B cell (primary cell): ENCODE data around the gene HOXD4. TPM values are rescaled to one million over a fixed set of nuclear protein-coding genes. Genes with fewer than 3 reads are reported as not detected.

Experiments used
- ATAC-seq: fragments of 200-7000 bp; cut with Tn5 transposase; one replicate; pipeline ENCODE4 v1.10.0; 2021; ENCODE audit warnings: low read depth, mild to moderate bottlenecking, moderate number of reproducible peaks, moderate library complexity
- CTCF ChIA-PET: fragments of 350-600 bp; sonication (Branson Sonifier 250); formaldehyde crosslinking; loops from one replicate; lab custom pipeline; 2021; ENCODE audit warnings: antibody characterized with exemption, inconsistent platforms; lab: Charles Lee
- POLR2A ChIA-PET: fragments of 350-600 bp; sonication (Branson Sonifier 250); formaldehyde crosslinking; loops from one replicate; lab custom pipeline; 2021; ENCODE audit warnings: antibody characterized with exemption; lab: Charles Lee
- DNase-seq: peaks from one replicate; pipeline ENCODE4 v3.0.0; 2013
- H2AFZ ChIP-seq: 2 replicates; pipeline ENCODE4 v1.6.1; 2012; ENCODE audit warnings: mild to moderate bottlenecking, low read depth, low read length; ENCODE audit not compliant: insufficient read depth, poor library complexity, severe bottlenecking
- H3K27ac ChIP-seq, 2 donors: 1 replicate in 1 of 2; 2 replicates in 1 of 2; pipeline ENCODE4 v1.5.1; 2012 to 2013; ENCODE audit warnings: low read length in 2 of 2, mild to moderate bottlenecking in 2 of 2, moderate library complexity in 1 of 2
- H3K27me3 ChIP-seq, 4 experiments: fragments of 200-600 bp in 1 of 4; sonication (generic) in 1 of 4; replicated peaks in 1 of 4; 1 replicate in 2 of 4; 2 replicates in 2 of 4; pipeline versions ENCODE4 v1.6.1 to v1.7.0; 2013 to 2016; ENCODE audit warnings: low read length in 3 of 4, mild to moderate bottlenecking in 2 of 4, mixed read lengths in 1 of 4, moderate library complexity in 1 of 4; ENCODE audit not compliant: insufficient read depth in 4 of 4, control insufficient read depth in 3 of 4; ENCODE audit errors: control extremely low read depth in 1 of 4
- H3K36me3 ChIP-seq, 2 experiments: replicated peaks in 1 of 2; 1 replicate in 1 of 2; 2 replicates in 1 of 2; pipeline versions ENCODE4 v1.6.1 to v1.7.1; 2013; ENCODE audit warnings: low read length in 1 of 2; ENCODE audit not compliant: insufficient read depth in 2 of 2, control insufficient read depth in 1 of 2; ENCODE audit errors: control extremely low read depth in 1 of 2, extremely low read depth in 1 of 2
- H3K4me1 ChIP-seq, 2 donors: fragments of 200-600 bp in 1 of 2; sonication (generic) in 1 of 2; 1 replicate in 1 of 2; 2 replicates in 1 of 2; pipeline versions ENCODE4 v1.5.1 to v1.6.1; 2013 to 2017; ENCODE audit warnings: low read length in 2 of 2; ENCODE audit not compliant: control insufficient read depth in 2 of 2, insufficient read depth in 2 of 2
- H3K4me2 ChIP-seq: replicated peaks from 2 replicates; pipeline ENCODE3; 2012; ENCODE audit warnings: mild to moderate bottlenecking, low read depth, low read length; ENCODE audit not compliant: poor library complexity, severe bottlenecking
- H3K4me3 ChIP-seq, 5 experiments: fragments of 200-600 bp in 1 of 5; sonication (generic) in 1 of 5; 1 replicate in 3 of 5; 2 replicates in 2 of 5; pipeline versions ENCODE4 v1.5.1 to v1.7.0; 2011 to 2016; ENCODE audit warnings: low read length in 4 of 5, mild to moderate bottlenecking in 4 of 5, low read depth in 2 of 5, control low read depth in 1 of 5, moderate library complexity in 1 of 5; ENCODE audit not compliant: insufficient read depth in 1 of 5; ENCODE audit errors: control extremely low read depth in 1 of 5, extremely low read depth in 1 of 5
- H3K79me2 ChIP-seq: fragments of 200-600 bp; sonication (generic); one replicate; pipeline ENCODE4 v1.6.0; 2016; ENCODE audit warnings: low read length; ENCODE audit not compliant: control insufficient read depth, insufficient read depth
- H3K9ac ChIP-seq: fragments of 200-600 bp; sonication (generic); 2 replicates; pipeline ENCODE4 v1.6.1; 2017; ENCODE audit warnings: mild to moderate bottlenecking, low read length, moderate library complexity
- H3K9me3 ChIP-seq, 3 donors: one replicate each; pipeline versions ENCODE4 v1.6.1 to v1.7.1; 2013; ENCODE audit warnings: low read length in 2 of 3; ENCODE audit not compliant: control insufficient read depth in 2 of 3, insufficient read depth in 1 of 3; ENCODE audit errors: control extremely low read depth in 1 of 3
- H4K20me1 ChIP-seq: 2 replicates; pipeline ENCODE4 v1.6.0; 2012; ENCODE audit warnings: mild to moderate bottlenecking, low read length; ENCODE audit not compliant: insufficient read depth, control insufficient read depth, poor library complexity, severe bottlenecking
- H3K27ac Mint-ChIP-seq: one replicate; pipeline ENCODE4 v1.8.0; 2021; ENCODE audit warnings: mixed read lengths
- H3K27me3 Mint-ChIP-seq: one replicate; pipeline ENCODE4 v1.8.0; 2021; ENCODE audit warnings: mixed read lengths
- H3K4me1 Mint-ChIP-seq: one replicate; pipeline ENCODE4 v1.8.0; 2021; ENCODE audit warnings: mixed read lengths
- H3K4me3 Mint-ChIP-seq: one replicate; pipeline ENCODE4 v1.8.0; 2021; ENCODE audit warnings: mixed read lengths
- H3K9me3 Mint-ChIP-seq: one replicate; pipeline ENCODE4 v1.8.0; 2022; ENCODE audit warnings: mixed read lengths; ENCODE audit not compliant: insufficient read depth
- CTCF ChIP-seq: fragments of 200-600 bp; IDR thresholded peaks from one replicate; pipeline ENCODE4 v1.8.0; 2022; ENCODE audit warnings: antibody characterized with exemption, mild to moderate bottlenecking
- EZH2 ChIP-seq: IDR thresholded peaks from 2 replicates; pipeline ENCODE4 v1.6.1; 2012; ENCODE audit warnings: borderline replicate concordance, low read depth, mild to moderate bottlenecking, moderate library complexity, low read length; ENCODE audit not compliant: insufficient read depth, poor library complexity, severe bottlenecking
- WGBS: methylation state at CpG from one replicate; pipeline ENCODE4 v1.1.5; 2013; ENCODE audit warnings: missing lambda C conversion rate; ENCODE audit not compliant: insufficient coverage; 5-methylcytosine and 5-hydroxymethylcytosine counted together
- intact Hi-C: fragments of 100-400 bp; cut with micrococcal nuclease; formaldehyde crosslinking; loops from one replicate; pipeline ENCODE4 v1.10.0; 2022
- polyA plus RNA-seq: library from polyadenylated mRNA; depleted of rRNA; stranded (reverse); fragments of >200 nt; gene quantifications from 2 replicates; pipeline ENCODE4 v1.2.3, GENCODE V29; 2012
- total RNA-seq, 2 donors: library from RNA; stranded (reverse); fragments of 120-200 nt in 1 of 2; gene quantifications; 1 replicate in 1 of 2; 2 replicates in 1 of 2; pipeline versions ENCODE4 v1.2.3 to v1.2.4, GENCODE V29; 2013 to 2022

The HOXD4 gene
- total and polyA plus RNA-seq, 2 donors (not counting 1 experiment from before 2014, with no cell fraction given) = not detected

- Histone ChIP-seq H3K4me2 (no peak overlapping the region), H2AFZ (no peak overlapping the region), H3K36me3 (no peaks in the 10 kb centered on the region), H3K4me1 (peaks cover 5 to 34% of the 10 kb centered on the region in 2 donors), H3K27me3 (peaks cover 0 to 96% (median 73%) of the 10 kb centered on the region in 4 experiments), H4K20me1 (no peaks in the 10 kb centered on the region), H3K9ac (no peak overlapping the region), H3K4me3 (no peak overlapping the region), H3K79me2 (no peaks in the 10 kb centered on the region), H3K27ac (no peak overlapping the region), H3K9me3 (peaks cover 0 to 61% (median 2%) of the 10 kb centered on the region in 3 donors)
- TF ChIP-seq CTCF (no peak), EZH2 (no peak)
- Mint-ChIP-seq H3K27ac (no peak overlapping the region), H3K4me1 (peaks cover 11% of the 10 kb centered on the region), H3K9me3 (peaks cover 2% of the 10 kb centered on the region), H3K4me3 (no peak overlapping the region), H3K27me3 (peaks cover 77% of the 10 kb centered on the region)
- DNase-seq = no peak
- ATAC-seq = no peak
- POLR2A ChIA-PET = no interaction called here
- CTCF ChIA-PET = interaction anchor here (0.8 to 1.8 kb wide), 5 partner anchors 12 to 1045 kb away, joined by 3 to 12 read pairs (median 3); no protein-coding TSS in a partner anchor
- 3% methylated on average over 4 of the region's 13 CpGs for WGBS
- intact Hi-C loops = no loop called here
Observed at GRCh38 chr2:176120364-176121189, 30.8 kb upstream of the HOXD4 start.
